Adrenal gland (tissue), 12 donors: ENCODE measurements around the gene PLA2G2E. TPM values are rescaled to one million over a fixed set of nuclear protein-coding genes. Genes with fewer than 3 reads are reported as not detected.
A peak's percentile ranks its signal among the peaks of the same experiment; 100 is the strongest.

Experiments
- DNase-seq, 7 donors: peaks; one replicate each; pipeline ENCODE4 v3.0.0-alpha.2; 2019 to 2020
- H3K27ac ChIP-seq, 5 donors: fragments of 200-600 bp; sonication (generic) in 4 of 5; 1 replicate in 3 of 5; 2 replicates in 2 of 5; pipeline versions ENCODE4 v1.5.1 to v1.8.0; 2016 to 2020; ENCODE audit warnings: mild to moderate bottlenecking in 1 of 5
- H3K27me3 ChIP-seq: fragments of 200-600 bp; 2 replicates; pipeline ENCODE4 v1.8.0; 2021
- H3K36me3 ChIP-seq, 2 donors: fragments of 200-600 bp; replicated peaks in 1 of 2; 1 replicate in 1 of 2; 2 replicates in 1 of 2; pipeline versions ENCODE4 v1.5.1 to v1.8.0; 2018 to 2022
- H3K4me1 ChIP-seq, 2 donors: fragments of 200-600 bp; replicated peaks in 1 of 2; 1 replicate in 1 of 2; 2 replicates in 1 of 2; pipeline versions ENCODE4 v1.5.1 to v1.8.0; 2018 to 2021
- H3K4me3 ChIP-seq, 4 donors: fragments of 200-600 bp; sonication (generic) in 3 of 4; one replicate each; pipeline ENCODE4 v1.5.1; 2016 to 2018
- H3K9me3 ChIP-seq, 3 donors: fragments of 200-600 bp; sonication (generic) in 1 of 3; replicated peaks in 1 of 3; 1 replicate in 2 of 3; 2 replicates in 1 of 3; pipeline versions ENCODE4 v1.5.1 to v1.8.0; 2016 to 2021
- POLR2A ChIP-seq, 2 donors: fragments of 450-650 bp; IDR thresholded peaks; one replicate each; pipeline ENCODE4 v1.6.1; 2017; ENCODE audit warnings: antibody characterized with exemption in 2 of 2, mild to moderate bottlenecking in 2 of 2, moderate library complexity in 1 of 2
- WGBS, 4 donors: extraction: QIAGEN DNeasy Blood & Tissue Kit in 2 of 4; methylation state at CpG; one replicate each; pipeline versions ENCODE4 v1.1.5 to v1.1.7; 2013 to 2017; 5-methylcytosine and 5-hydroxymethylcytosine counted together
- intact Hi-C, 2 donors: fragments of 100-400 bp; cut with DNase I; formaldehyde crosslinking; loops; one replicate each; pipeline versions ENCODE4 v1.14.1 to v1.15.0; 2022 to 2023
- polyA plus RNA-seq, 3 donors: library from polyadenylated mRNA; stranded (reverse); fragments of 200-250 nt in 2 of 3; fragments of 350-450 nt in 1 of 3; fragmentation: Illumina TruSeq in 1 of 3; extraction: RNeasy Lipid Tissue Mini Kit (QIAGEN cat#74804) in 1 of 3; gene quantifications; one replicate each; pipeline ENCODE4 v1.2.3, GENCODE V29; 2013 to 2014
- total RNA-seq, 9 donors: library from RNA; depleted of rRNA in 4 of 9; stranded (reverse); fragments of >200 nt in 4 of 9; fragments of 120-200 nt in 1 of 9; fragmentation: NEBNext Ultra II Directional in 1 of 9; extraction: Animal tissue kit (Norgen Biotek cat#: 25700) in 1 of 9; gene quantifications; one replicate each; pipeline versions ENCODE4 v1.1.0 to v1.2.4, GENCODE V29; 2013 to 2023
- TF ChIP-seq, protein P1 (sequence below), 6 experiments: fragments of 450-650 bp in 4 of 6; fragments of 200-600 bp in 2 of 6; sonication (generic) in 1 of 6; IDR thresholded peaks; 1 replicate in 5 of 6; 2 replicates in 1 of 6; pipeline versions ENCODE4 v1.5.1 to v1.8.0; 2016 to 2021; ENCODE audit warnings: antibody characterized with exemption in 6 of 6, mild to moderate bottlenecking in 2 of 6, moderate library complexity in 1 of 6
- donor health status: healthy with polysubstance abuse.
- donor health status: Bipolar disorder and iron deficiency.
- donor health status: DM: yes; HTN: yes; CAD: no.
- donor health status: DM: no; HTN: no; CAD: no.
- donor health status: DM: no; HTN: no; CAD: no.
- donor health status: DM: yes; HTN: yes; CAD: no.

The PLA2G2E gene
- total and polyA plus RNA-seq, 12 donors: not detected

DNA sequence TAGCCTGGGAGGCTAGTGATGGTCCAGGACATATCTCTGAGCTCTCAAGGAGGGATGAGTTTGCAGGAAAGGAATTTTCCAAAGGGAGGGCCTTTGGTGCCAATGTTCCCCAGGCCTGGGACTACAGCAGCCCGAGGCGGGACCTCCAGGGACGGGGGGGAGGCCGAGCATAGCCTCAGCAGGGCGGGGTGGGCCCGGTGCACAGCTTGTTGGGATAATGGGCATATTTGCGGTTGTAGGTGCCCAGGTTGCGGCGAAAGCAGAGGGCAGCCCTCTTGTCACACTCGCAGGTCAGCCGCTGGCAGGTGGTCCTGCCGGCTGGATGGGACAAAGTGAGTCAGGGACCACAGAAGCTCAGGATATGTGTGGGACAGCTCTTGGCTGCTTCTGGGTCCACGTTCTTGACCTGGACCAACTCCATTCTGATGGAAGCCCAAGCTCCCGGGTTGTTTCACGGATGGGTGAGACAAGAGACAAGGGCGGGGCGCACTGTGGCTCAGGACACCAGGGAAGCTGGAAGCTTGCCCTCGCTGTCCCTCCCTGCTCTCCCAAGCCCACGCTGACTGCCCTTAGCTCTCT lies 3.2 kb downstream of the PLA2G2E start:
- intact Hi-C loops: loop anchor here in 1 of 2 donors (5.0 kb wide), 1 partner anchor 232 kb away; no protein-coding TSS in a partner anchor
- H3K4me3 ChIP-seq: no peak overlapping the region
- WGBS, 4 donors: 87 to 94% (median 92%) methylated on average over 12 to 19 of the region's 19 CpGs
- no peaks in the 10 kb centered on the region for H3K4me1 ChIP-seq
- TF ChIP-seq, protein P1, sequence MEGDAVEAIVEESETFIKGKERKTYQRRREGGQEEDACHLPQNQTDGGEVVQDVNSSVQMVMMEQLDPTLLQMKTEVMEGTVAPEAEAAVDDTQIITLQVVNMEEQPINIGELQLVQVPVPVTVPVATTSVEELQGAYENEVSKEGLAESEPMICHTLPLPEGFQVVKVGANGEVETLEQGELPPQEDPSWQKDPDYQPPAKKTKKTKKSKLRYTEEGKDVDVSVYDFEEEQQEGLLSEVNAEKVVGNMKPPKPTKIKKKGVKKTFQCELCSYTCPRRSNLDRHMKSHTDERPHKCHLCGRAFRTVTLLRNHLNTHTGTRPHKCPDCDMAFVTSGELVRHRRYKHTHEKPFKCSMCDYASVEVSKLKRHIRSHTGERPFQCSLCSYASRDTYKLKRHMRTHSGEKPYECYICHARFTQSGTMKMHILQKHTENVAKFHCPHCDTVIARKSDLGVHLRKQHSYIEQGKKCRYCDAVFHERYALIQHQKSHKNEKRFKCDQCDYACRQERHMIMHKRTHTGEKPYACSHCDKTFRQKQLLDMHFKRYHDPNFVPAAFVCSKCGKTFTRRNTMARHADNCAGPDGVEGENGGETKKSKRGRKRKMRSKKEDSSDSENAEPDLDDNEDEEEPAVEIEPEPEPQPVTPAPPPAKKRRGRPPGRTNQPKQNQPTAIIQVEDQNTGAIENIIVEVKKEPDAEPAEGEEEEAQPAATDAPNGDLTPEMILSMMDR (IDR thresholded peaks at IDR 0.05): no peak
- TF ChIP-seq POLR2A (IDR thresholded peaks at IDR 0.05): no peak
- H3K36me3 ChIP-seq: no peaks in the 10 kb centered on the region
- H3K27ac ChIP-seq: no peak overlapping the region
- H3K9me3 ChIP-seq: no peaks in the 10 kb centered on the region
- H3K27me3 ChIP-seq: no peaks in the 10 kb centered on the region
- no peak for DNase-seq

GRCh38 chr1:19918057-19918456 lies 5.4 kb downstream of the PLA2G2E start:
- no peaks in the 10 kb centered on the region for H3K27me3 ChIP-seq
- no peak overlapping the region for H3K27ac ChIP-seq
- no peaks in the 10 kb centered on the region for H3K4me1 ChIP-seq
- 10 to 20% (median 11%) methylated on average over 6 of the region's 6 CpGs for WGBS, 4 donors
- TF ChIP-seq, protein P1 (IDR thresholded peaks at IDR 0.05): peak; percentile 86 to 94 (median 88)
- no peak for TF ChIP-seq POLR2A (IDR thresholded peaks at IDR 0.05)
- intact Hi-C loops: loop anchor here in 1 of 2 donors (2.0 to 10.0 kb wide), 2 partner anchors 235 to 577 kb away; no protein-coding TSS in a partner anchor
- no peaks in the 10 kb centered on the region for H3K9me3 ChIP-seq
- peaks cover 0 to 11% of the 10 kb centered on the region in 2 donors for H3K36me3 ChIP-seq
- H3K4me3 ChIP-seq: no peak overlapping the region
- peak; percentile 75 to 93 (median 86) for DNase-seq

DNA sequence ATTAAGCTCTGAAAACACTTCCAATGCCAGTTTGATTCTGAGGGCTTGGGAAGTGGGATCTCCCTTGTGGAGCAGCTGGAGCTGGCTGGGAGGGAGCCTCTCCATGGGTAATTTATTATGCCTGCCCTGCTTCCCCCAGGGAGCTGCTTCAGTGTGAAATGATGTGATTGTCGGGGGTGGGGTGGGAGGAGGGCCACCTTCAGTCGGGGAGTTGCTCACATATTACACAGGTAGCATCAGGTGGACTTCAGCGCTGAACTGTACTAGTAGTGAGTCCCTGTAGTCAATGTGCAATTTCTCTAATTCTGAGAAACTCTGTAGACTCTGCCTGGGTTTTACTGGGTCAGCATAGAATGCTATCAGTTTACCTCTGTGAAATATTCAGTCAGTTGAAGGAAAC lies 12.8 kb downstream of the PLA2G2E start:
- no peak for DNase-seq
- intact Hi-C loops: loop anchor here in 1 of 2 donors (10.0 kb wide), 1 partner anchor 584 kb away; no protein-coding TSS in a partner anchor
- no peak for TF ChIP-seq POLR2A (IDR thresholded peaks at IDR 0.05)
- TF ChIP-seq, protein P1 (IDR thresholded peaks at IDR 0.05): no peak
- Histone ChIP-seq H3K4me3 (no peak overlapping the region), H3K27me3 (no peaks in the 10 kb centered on the region), H3K4me1 (no peaks in the 10 kb centered on the region), H3K36me3 (peaks cover 0 to 80% of the 10 kb centered on the region in 2 donors), H3K27ac (no peak overlapping the region), H3K9me3 (no peaks in the 10 kb centered on the region)
- WGBS, 4 donors: 86 to 95% (median 88%) methylated on average over 3 of the region's 3 CpGs

- H3K27ac ChIP-seq: no peak overlapping the region
- intact Hi-C loops: loop anchor here in 1 of 2 donors (10.0 kb wide), 1 partner anchor 585 kb away; no protein-coding TSS in a partner anchor
- H3K9me3 ChIP-seq: no peaks in the 10 kb centered on the region
- H3K27me3 ChIP-seq: no peaks in the 10 kb centered on the region
- H3K36me3 ChIP-seq: peaks cover 0 to 85% of the 10 kb centered on the region in 2 donors
- WGBS, 4 donors: 90 to 96% (median 93%) methylated on average over 3 of the region's 3 CpGs
- no peak overlapping the region for H3K4me3 ChIP-seq
- no peak for DNase-seq
- no peak for TF ChIP-seq POLR2A (IDR thresholded peaks at IDR 0.05)
- TF ChIP-seq, protein P1 (IDR thresholded peaks at IDR 0.05): no peak
- H3K4me1 ChIP-seq: no peaks in the 10 kb centered on the region
Observed at GRCh38 chr1:19909971-19910370, 13.4 kb downstream of the PLA2G2E start.
